ENCODE measurements around the gene KRT10.

- TF ChIP-seq REST (tag by site-specific recombination; IDR thresholded peaks at IDR 0.05) = no peak
- no peak for TF ChIP-seq ZNF571 (tag by site-specific recombination; IDR thresholded peaks at IDR 0.05)
- no peak for TF ChIP-seq ZNF473 (tag by site-specific recombination; IDR thresholded peaks at IDR 0.05)
- TF ChIP-seq PATZ1 (tag by site-specific recombination; IDR thresholded peaks at IDR 0.05) = no peak
- no peak for TF ChIP-seq ZNF223 (tag by site-specific recombination; IDR thresholded peaks at IDR 0.05)
- TF ChIP-seq ZBTB1 (tag by site-specific recombination; IDR thresholded peaks at IDR 0.05) = no peak
- no peak for TF ChIP-seq CTCF (tag by site-specific recombination; IDR thresholded peaks at IDR 0.05)
- no peak for TF ChIP-seq ZBTB7A (tag by site-specific recombination; IDR thresholded peaks at IDR 0.05; ENCODE audit: low read depth)
- TF ChIP-seq PBX3 (CRISPR knock-in tag; IDR thresholded peaks at IDR 0.05) = no peak
- no peak for TF ChIP-seq ZNF335 (tag by site-specific recombination; conservative IDR thresholded peaks at IDR 0.05)
Observed at GRCh38 chr17:40791111-40791510, 31.3 kb downstream of the KRT10 start.

Data from HEK293 (cell line).